Stimulated activated CD8-positive, alpha-beta memory T cell treated with anti-CD3 and anti-CD28 coated beads, Interleukin-15, amount 100 ng/mL, for 24 hours (primary cell): ENCODE measurements around the gene KIAA1958.
"Not testable (repeated sequence)": the region's sequence is repeated elsewhere in the genome, so short reads cannot be mapped to it uniquely, and the experiment has no call there.

Experiments used
- DNase-seq: peaks from one replicate; pipeline ENCODE4 v3.0.0-alpha.2; 2020; ENCODE audit warnings: low read depth

KIAA1958 gene

DNA sequence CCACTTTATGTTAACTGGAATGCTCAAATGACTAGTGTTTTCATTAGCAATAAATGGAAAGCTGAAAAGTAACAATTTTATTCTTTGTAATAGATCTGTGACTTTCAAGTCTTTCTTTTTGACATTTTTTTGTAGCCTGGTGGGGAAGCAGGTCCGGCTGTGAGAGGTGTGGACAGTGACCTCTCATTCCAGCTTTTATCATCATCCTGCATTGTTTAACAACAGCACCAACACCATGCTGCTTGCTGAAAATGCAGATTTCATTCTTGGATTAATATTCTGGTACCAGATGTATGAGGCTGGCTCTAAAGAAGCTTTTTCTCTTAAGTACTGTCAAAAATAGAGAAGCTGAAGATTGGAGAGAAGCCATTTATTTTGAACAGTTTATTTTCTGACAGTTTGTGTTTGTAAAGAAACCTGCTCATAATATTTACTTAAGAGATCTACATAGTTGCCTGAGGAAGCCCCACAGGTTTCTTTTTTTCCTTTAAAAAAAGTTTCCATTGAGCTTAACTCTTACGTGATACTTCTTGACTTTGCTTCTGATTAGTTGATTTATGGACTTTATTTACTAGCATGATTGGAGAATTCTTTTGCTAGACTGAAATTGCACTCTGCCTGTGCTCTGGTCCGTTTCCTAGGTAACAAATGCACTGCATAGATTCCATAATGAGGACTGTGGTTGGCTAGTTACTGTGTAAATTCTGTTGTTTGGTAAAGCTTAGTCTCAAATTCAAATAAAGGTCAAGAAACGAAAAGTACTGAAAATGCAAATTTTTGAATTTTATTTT is 3.4 kb downstream of the KIAA1958 start:
- DNase-seq: no peak

- no peak for DNase-seq
Measured at GRCh38 chr9:112493393-112494137, 6.9 kb downstream of the KIAA1958 start.

DNA sequence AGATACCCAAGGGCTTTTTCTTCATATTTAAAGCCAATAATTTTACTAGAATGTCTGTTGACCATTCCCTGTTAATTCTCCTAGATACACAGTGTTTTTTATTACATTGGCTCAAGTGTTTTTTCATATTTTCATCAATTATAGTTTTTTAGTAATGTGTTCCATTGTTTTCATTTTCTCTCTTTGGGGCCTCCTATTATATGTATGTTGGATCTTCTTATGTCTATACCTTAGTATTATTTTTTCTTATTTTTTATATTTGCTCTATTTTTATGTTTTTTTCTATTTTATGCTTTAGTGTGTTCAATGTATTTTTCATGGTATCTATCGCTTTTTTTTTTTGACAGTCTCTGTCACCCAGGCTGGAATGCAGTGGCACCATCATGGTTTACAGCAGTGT is 7.5 kb downstream of the KIAA1958 start:
- no peak for DNase-seq

- no peak for DNase-seq
Measured at GRCh38 chr9:112495614-112496013, 9.0 kb downstream of the KIAA1958 start.

GRCh38 chr9:112496074-112496722 is 9.6 kb downstream of the KIAA1958 start:
- no peak for DNase-seq

DNA sequence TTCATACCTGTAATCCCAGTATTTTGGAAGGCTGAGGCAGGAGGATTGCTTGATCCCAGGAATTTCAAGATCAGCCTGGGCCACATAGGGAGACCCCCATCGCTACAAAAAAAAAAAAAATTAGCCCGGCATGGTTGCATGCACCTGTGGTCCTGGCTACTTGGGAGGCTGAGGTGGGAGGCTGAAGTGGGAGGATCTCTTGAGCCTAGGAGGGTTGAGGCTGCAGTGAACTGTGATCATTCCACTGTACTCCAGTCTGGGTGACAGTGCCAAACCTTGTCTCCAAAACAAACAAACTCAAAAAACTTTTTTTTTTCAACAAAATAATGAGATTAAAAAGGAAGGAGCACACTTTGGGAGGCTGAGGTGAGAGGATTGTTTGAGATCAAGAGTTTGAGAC is 14.2 kb downstream of the KIAA1958 start:
- no peak for DNase-seq

- DNase-seq: no peak
Measured at GRCh38 chr9:112501287-112501686, 14.7 kb downstream of the KIAA1958 start.

GRCh38 chr9:112502175-112502946 is 15.7 kb downstream of the KIAA1958 start:
- DNase-seq: no peak

DNA sequence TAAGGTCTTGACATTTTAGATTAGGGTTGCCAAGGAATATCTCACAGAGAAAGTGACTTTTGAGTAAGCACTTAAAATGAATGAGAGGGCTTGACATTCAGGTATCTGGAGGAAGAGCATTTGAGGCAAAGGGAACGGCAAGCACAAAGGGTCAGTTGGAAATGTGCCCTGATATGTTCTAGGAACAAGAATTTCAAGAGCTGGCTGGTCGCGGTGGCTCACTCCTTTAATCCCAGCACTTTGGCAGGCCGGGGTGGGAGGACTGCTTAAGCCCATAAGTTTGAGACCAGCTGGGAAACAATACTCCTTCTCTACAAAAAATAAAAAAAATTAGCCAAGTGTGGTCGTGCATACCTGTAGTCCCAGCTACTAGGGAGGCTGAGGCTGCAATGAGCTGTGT is 16.5 kb downstream of the KIAA1958 start:
- no peak for DNase-seq

GRCh38 chr9:112505086-112505485 is 18.5 kb downstream of the KIAA1958 start:
- no peak for DNase-seq

DNA sequence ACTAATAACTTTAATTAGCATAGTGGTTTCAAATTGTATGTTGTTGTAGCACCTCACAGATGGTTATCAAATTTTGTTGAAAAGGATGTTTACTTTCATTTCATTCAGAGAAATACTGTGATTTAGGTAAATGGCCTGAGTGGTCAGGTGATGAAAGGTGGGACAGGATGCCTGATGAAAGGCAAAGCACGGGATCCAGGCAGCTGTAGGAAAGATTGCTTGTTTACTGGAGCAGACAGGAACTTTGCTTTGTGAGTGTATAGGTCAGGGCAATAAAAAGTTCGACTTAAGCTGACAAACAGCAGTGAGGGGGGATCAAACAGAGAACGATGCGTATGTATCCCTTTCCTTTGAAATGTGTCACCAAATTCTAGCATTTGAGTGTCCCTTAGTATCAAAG is 19.0 kb downstream of the KIAA1958 start:
- no peak for DNase-seq

- no peak for DNase-seq
Measured at GRCh38 chr9:112506571-112506970, 19.9 kb downstream of the KIAA1958 start.

DNA sequence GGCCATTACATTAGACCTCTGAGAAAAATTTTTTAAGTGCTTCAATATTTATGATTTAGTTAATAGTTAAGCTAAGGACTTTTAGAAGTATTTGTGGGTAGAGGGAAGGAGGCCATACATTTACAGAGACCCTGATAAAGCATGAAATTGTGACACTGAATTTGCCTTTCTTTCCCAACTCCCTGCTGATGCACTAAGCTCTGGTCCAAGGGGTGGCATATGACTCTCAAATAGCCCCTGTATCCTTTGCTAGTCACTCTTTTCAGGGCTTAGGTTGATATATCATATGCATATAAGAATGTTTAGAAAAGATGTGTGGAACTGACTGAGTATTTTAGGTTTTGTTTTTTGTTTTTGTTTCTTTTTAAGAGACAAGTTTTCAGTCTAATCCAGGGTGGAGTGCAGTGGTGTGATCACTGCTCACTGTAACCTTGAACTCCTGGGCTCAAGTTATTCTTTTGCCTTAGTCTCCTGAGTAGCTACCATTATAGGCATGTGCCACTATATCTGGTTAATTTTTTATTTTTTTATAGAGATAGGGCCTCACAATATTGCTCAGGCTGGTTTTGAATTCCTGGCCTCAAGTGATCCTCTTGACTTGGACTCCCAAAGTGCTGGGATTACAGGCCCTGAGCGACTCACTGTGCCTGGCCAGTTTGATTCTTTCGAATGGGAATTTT is 20.5 kb downstream of the KIAA1958 start:
- DNase-seq: no peak

- DNase-seq: no peak
Measured at GRCh38 chr9:112508377-112508776, 21.8 kb downstream of the KIAA1958 start.

DNA sequence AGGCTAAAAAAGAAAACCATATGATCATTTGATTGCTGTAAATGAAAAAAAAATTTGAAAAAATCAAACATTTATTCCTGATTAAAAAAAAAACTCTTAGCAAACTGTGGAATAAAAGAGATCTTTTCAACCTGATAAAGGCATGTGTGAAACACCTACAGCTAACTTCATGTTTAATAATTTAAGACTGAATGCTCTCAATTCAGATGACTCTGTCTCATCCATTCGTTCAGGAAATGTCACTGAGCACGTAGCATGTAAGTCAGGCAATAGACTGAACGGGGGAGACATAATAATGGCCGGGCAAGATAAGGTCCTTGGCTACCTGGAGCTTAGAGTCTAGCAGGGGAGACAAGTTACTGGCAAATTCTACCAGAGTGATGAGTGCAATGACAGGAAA is 25.8 kb downstream of the KIAA1958 start:
- not testable (repeated sequence) for DNase-seq

GRCh38 chr9:112516769-112517168 is 30.1 kb downstream of the KIAA1958 start:
- no peak for DNase-seq

- DNase-seq: no peak
Measured at GRCh38 chr9:112520069-112520468, 33.4 kb downstream of the KIAA1958 start.

DNA sequence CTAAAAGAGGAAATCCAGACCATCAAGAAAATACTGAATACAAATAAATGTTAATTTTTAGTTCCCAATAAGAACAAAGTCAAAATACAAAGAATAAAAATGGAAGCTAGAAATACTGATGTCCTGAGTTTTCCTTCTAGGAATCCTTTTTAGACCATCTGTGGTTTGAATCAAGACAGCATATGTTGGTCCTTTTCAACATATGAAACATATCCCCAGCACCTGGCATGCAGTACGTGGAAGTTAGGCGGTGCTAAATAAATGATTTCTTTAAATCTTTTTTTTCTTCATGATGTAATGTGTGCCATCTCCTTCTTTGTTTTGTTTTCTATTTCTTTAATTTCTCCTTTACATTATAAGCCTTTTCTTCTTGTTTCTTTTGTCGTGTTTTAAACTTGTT is 34.0 kb downstream of the KIAA1958 start:
- DNase-seq: no peak

- no peak for DNase-seq
Measured at GRCh38 chr9:112526973-112527372, 40.3 kb downstream of the KIAA1958 start.

GRCh38 chr9:112527959-112528358 is 41.3 kb downstream of the KIAA1958 start:
- no peak for DNase-seq

- DNase-seq: no peak
Measured at GRCh38 chr9:112529316-112529715, 42.7 kb downstream of the KIAA1958 start.

GRCh38 chr9:112530751-112531205 is 44.2 kb downstream of the KIAA1958 start:
- no peak for DNase-seq
